AG04449 (cell line): Measurements from ENCODE around the gene LDLRAD4.

Experiments
- CTCF ChIA-PET: fragments of 350-600 bp; formaldehyde crosslinking; extraction: SDS; loops from one replicate; lab custom pipeline; 2021; ENCODE audit warnings: antibody characterized with exemption; lab: Yijun Ruan, JAX
- POLR2A ChIA-PET: fragments of 400-600, 350-600 bp; formaldehyde crosslinking; extraction: SDS; loops from one replicate; lab custom pipeline; 2020; ENCODE audit warnings: antibody characterized with exemption, inconsistent platforms; lab: Yijun Ruan, JAX
- DNase-seq: peaks from one replicate; pipeline ENCODE4 v3.0.0-alpha.2; 2010; ENCODE audit warnings: low read depth, low spot score
- H3K4me3 ChIP-seq: 2 replicates; pipeline ENCODE4 v1.5.1; 2011; ENCODE audit warnings: low read depth, mild to moderate bottlenecking, control low read depth, low read length
- TF ChIP-seq, protein P1 (sequence below): IDR thresholded peaks from one replicate; pipeline ENCODE4 v1.5.1; 2011; ENCODE audit warnings: mild to moderate bottlenecking, moderate library complexity, low read length, control low read depth, inconsistent platforms; ENCODE audit not compliant: insufficient read depth; ENCODE audit errors: missing control alignments

LDLRAD4 gene

DNA sequence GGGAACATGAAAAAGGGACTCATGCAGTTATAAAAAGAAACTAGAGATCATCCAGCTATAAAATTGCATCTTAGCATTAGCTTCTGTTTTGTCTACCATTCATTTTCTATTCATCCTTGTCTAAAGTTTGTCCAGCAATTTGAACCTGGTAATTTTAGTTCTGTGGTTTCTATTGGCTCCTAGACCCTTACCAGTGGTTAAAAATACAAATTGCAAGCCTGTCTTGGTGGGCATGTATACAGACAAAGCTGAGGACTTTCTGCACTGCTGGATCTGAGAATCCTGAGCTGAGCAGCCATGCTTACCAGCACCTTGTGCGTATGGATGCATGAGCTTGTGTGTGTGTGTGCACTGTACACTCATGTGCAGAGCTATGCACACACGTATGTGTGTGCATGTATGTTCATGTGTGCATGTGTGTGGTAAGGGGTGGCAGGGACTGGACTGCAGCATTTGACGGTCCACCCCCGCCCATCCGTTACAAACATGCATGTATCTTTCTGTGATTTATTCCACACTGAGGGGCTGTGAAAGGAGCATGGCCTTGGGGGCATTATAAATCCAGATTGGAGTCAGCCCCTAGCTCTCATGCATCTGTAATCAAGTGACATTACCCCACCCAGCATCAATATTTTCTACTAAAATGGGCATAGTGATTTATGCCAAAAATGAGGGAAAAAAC is 363.1 kb downstream of the LDLRAD4 start:
- TF ChIP-seq, protein P1, sequence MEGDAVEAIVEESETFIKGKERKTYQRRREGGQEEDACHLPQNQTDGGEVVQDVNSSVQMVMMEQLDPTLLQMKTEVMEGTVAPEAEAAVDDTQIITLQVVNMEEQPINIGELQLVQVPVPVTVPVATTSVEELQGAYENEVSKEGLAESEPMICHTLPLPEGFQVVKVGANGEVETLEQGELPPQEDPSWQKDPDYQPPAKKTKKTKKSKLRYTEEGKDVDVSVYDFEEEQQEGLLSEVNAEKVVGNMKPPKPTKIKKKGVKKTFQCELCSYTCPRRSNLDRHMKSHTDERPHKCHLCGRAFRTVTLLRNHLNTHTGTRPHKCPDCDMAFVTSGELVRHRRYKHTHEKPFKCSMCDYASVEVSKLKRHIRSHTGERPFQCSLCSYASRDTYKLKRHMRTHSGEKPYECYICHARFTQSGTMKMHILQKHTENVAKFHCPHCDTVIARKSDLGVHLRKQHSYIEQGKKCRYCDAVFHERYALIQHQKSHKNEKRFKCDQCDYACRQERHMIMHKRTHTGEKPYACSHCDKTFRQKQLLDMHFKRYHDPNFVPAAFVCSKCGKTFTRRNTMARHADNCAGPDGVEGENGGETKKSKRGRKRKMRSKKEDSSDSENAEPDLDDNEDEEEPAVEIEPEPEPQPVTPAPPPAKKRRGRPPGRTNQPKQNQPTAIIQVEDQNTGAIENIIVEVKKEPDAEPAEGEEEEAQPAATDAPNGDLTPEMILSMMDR: no peak
- DNase-seq: no peak
- CTCF ChIA-PET: no interaction called here
- H3K4me3 ChIP-seq: no peak overlapping the region
- POLR2A ChIA-PET: no interaction called here

DNA sequence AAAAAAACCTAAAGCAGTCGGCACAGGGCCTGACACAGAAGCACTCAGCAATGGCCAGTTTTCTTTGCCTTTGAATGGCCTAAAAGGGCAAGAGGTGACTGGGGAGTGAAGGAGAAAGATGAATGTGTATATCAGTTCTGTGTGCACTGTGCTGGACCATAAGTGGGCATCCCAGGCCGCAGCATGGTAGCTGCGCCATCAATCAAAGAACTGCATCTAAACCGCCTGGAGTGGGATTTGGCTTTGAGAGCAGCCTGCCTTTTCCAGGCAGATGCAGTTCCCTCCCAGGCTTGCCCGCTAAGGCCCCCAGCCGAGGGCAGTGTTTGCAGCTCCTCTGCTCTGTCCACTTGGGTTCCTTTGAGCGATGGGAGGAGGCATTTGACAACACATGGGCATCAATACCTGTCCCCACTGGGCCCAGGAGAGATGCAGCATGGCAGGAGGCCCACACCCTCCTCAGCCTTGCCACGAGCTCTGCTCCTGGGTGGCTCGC is 363.7 kb downstream of the LDLRAD4 start:
- POLR2A ChIA-PET: no interaction called here

DNA sequence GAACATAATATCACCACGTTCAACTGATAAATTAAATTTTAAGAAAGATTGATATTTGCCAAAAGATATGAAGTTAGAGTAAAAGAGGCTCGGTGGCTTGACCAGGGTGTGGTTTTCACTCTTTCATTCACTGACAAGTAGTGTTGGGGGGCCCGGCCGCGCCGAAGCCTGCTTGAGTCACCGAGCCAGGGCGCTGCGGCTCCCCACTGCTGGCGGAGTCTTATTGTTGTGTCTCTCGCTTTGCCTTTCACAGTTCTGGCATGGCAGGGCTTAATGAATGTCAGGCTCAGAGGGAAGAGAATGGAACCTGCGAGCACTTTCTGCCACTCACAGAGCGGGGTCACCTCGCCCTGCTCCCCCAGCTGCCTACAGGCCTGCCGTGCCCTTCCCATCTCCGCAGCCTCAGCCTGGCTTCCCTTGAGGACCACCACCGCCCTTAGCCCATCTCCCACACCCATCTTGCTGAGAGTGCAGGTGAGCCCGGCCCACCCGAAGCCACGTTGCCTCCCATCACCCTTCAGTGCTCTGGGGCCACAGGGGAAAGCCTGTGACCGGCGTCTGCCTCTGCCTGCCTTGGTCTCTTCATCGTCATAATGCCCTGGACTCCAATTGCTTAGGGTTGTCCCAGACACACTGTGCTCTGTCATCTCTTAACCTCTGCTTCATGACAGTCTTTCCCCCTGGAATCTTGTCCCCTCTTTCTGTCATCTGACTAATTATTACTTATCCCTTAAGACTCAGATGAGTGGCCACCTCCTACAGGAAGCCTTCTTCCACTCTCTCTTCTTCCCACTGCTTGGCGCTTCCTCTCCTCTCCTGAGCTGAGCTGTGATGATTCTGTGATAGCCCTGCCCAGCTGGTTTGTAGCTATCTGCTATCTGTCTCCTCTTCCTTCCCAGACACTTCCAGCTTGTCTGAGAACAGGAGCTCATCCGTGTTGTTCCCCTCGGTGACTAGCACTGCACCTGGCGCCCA is 365.3 kb downstream of the LDLRAD4 start:
- ChIA-PET POLR2A (no interaction called here), CTCF (no interaction called here)
- TF ChIP-seq, protein P1: no peak
- no peak overlapping the region for H3K4me3 ChIP-seq
- no peak for DNase-seq

More for the DNA sequence above, 363.7 kb downstream of the LDLRAD4 start:
- TF ChIP-seq, protein P1: no peak
- CTCF ChIA-PET: interaction anchor here (1.2 kb wide), 1 partner anchor 25 kb away, joined by 4 read pairs; no protein-coding TSS in a partner anchor
- no peak for DNase-seq
- H3K4me3 ChIP-seq: no peak overlapping the region

GRCh38 chr18:13584825-13585224 is 366.3 kb downstream of the LDLRAD4 start:
- ChIA-PET POLR2A (no interaction called here), CTCF (no interaction called here)
- TF ChIP-seq, protein P1: no peak
- no peak for DNase-seq
- no peak overlapping the region for H3K4me3 ChIP-seq

- H3K4me3 ChIP-seq: no peak overlapping the region
- DNase-seq: no peak
- CTCF ChIA-PET: no interaction called here
- POLR2A ChIA-PET: no interaction called here
- TF ChIP-seq, protein P1: no peak
These were observed 367.0 kb downstream of the LDLRAD4 start for GRCh38 chr18:13585379-13586153.

DNA sequence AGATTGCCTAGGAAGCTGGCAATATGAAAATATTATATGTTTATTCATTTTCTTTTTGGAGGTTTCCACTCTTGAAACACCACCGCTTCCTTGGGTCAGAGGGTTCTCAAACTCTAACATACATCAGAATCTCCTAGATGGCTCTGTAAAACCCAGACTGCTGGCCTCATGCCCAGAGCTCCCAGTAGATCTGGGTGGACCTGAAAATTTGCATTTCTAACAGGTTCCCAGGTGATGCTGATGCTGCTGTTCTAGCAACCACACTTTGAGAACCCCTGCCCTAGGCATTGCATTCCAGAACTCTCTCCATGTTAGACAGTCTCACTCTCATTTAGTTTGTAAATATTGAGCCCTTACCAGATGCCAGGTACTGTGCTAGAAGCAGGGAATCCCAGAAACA is 368.4 kb downstream of the LDLRAD4 start:
- DNase-seq: no peak
- POLR2A ChIA-PET: no interaction called here
- no peak overlapping the region for H3K4me3 ChIP-seq
- CTCF ChIA-PET: no interaction called here
- TF ChIP-seq, protein P1: no peak
